GM13976 (cell line): ENCODE data around the gene SLC48A1.
A peak's percentile ranks its signal among the peaks of the same experiment; 100 is the strongest.
"Not testable (repeated sequence)": the region's sequence is repeated elsewhere in the genome, so short reads cannot be mapped to it uniquely, and the experiment has no call there.

Source experiments
- DNase-seq: peaks from one replicate; pipeline ENCODE4 v3.0.0; 2012; ENCODE audit warnings: low spot score
- CTCF ChIP-seq: IDR thresholded peaks from 2 replicates; pipeline ENCODE4 v1.5.1; 2012; ENCODE audit warnings: borderline replicate concordance, mild to moderate bottlenecking; ENCODE audit not compliant: insufficient read depth; ENCODE audit errors: extremely low read depth, missing control alignments, control extremely low read depth
- in situ Hi-C: fragments of 300-500 bp; cut with MboI; formaldehyde crosslinking; loops from one replicate; pipeline ENCODE4 v1.12.0; 2022; ENCODE audit warnings: low sequenced_read_pairs, mixed read lengths, inconsistent platforms; ENCODE audit not compliant: unreplicated experiment

The SLC48A1 gene

DNA sequence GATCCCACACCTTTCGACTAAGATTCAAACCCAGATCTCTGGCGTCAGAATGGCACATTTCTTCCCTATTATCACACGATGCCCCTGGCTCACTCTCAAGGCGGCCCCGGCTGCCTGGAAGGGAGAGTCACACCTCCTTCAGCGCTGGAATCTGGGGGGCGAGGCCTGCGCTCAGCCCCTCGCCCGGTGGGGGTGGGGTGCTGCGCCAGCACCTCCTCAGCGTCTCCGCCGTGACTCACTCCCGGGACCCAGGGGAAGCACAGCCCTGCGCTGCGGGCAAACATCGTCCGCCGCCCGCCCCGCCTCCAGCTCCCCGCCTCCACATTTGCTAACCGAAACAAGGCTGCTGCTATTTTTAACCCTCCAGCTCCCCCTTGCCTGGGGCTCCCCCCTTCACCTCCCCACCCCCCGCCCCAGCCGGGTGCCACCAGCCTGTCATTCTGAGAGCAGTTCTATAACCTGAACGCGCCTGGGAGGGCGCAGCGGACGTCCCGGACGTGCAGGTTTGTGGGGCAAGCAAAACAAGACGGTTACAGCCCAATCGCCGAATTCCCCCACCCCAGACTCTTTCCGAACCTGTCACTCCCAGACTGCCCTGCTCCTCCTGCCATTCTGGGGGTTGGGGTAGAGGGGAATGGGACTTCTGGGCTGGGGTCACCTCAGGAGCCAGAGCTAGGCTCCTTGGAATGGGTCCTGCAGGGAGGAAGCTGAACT, 39.9 kb downstream of the SLC48A1 start:
- TF ChIP-seq CTCF, result no peak
- DNase-seq, result peak; percentile 93
- in situ Hi-C loops, result no loop called here

GRCh38 chr12:47813511-47814196, 40.6 kb downstream of the SLC48A1 start:
- TF ChIP-seq CTCF, result no peak
- in situ Hi-C loops, result no loop called here
- DNase-seq, result peak; percentile 72

DNA sequence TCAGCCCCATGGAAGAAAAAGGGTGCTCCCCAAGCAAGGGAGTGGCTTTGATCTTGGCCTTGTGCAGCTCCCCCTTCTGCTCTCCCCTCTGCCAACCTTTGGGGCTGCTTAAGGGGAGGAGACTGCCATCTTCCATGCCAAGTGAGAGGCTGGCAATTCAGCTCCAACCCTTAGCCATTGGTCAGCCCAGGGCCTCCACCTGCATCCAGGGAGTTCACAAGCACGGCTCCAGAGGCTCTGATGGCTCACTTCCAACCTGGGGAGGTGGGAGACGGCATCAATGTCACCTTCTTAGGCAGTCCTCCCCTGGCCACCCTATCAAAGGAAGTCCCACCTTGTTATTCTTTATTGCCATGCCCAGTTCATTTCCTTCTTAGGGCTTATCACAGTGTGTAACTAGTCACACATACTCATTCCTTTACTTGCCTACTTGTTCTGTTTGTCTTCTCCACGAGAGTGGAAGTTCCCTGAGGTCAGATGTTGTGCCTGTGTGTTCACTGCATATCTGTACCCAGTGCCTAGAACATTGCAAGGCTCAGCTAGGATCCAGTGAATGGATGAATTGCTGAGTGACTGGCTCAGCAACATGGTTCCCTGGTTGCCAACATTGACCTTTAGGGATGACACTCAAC, 41.6 kb downstream of the SLC48A1 start:
- TF ChIP-seq CTCF, result no peak
- in situ Hi-C loops, result no loop called here

DNA sequence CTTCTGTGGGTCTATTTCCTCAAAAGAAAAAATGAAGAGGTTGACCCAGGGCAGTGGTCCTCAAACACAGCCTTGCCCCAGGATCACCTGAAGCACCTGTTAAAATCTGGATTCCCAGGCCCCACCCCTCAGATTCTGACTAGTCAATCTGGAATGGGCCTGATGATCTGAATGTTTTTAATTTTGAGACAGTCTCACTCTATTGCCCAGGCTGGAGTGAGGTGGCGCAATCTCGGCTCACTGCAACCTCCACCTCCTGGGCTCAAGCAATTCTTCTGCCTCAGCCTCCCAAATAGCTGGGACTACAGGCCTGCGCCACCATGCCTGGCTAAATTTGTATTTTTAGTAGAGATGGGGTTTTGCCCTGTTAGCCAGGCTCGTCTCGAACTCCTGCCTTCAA, 42.4 kb downstream of the SLC48A1 start:
- in situ Hi-C loops, result not testable (repeated sequence)

More for the DNA sequence above, 41.6 kb downstream of the SLC48A1 start:
- no peak for DNase-seq

DNA sequence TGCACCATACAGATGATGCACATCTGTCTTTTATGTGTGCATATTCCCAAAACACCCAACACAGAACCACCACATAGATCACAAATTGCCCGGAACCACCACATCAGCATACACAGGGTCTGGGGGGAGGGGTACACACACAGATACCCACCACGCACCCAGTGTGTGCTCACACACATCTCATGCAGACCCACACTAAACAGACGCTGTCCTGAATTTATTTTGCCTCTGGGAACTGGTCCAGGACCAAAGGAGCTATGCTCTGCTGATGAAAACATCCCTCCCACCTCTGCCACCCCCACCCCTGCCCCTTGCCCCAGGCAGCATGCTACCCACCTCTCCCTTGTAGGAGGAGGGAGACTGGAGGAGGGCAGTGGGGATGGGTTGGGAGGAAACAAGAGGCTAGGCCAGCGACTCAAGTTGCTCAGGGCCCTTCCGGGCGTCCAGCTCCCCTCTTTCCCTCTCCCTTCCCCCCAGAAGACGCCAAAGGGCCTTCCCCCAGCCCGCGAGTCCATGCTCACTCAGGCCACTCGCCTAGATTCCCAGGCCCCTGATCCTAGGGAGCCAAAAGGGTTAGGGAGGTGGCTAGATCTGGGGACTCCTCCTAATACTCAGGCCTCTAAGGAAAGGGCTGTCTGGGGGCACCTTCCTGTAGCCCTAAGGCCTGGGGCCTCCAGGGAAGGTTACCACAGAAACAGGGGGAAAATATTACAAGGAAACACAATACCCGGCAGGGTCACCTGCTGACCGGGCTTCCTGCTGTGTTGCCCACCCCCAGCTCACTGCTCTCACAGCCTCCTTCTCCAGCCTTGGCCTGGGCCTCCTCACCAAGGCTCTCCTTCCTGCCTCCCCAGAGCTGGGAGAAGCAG, 43.6 kb downstream of the SLC48A1 start:
- no peak for DNase-seq
- in situ Hi-C loops, result no loop called here
- no peak for TF ChIP-seq CTCF

More for the DNA sequence above, 42.4 kb downstream of the SLC48A1 start:
- not testable (repeated sequence) for DNase-seq

- no peak for DNase-seq
- TF ChIP-seq CTCF, result peak; percentile 35
- in situ Hi-C loops, result no loop called here
These were observed 44.4 kb downstream of the SLC48A1 start for GRCh38 chr12:47817272-47818006.
